Adipocyte (in vitro differentiated cells): Measurements from ENCODE around the gene FZD1.

Experiments used
- DNase-seq: peaks from one replicate; pipeline ENCODE4 v3.0.0-alpha.2; 2015; ENCODE audit warnings: low read depth
- H3K27me3 ChIP-seq: replicated peaks from 2 replicates; pipeline ENCODE4 v1.7.0; 2013; ENCODE audit warnings: mild to moderate bottlenecking, low read length, moderate library complexity; ENCODE audit not compliant: control insufficient read depth, insufficient read depth
- H3K36me3 ChIP-seq: 2 replicates; pipeline ENCODE4 v1.7.0; 2013; ENCODE audit warnings: low read length, mild to moderate bottlenecking, moderate library complexity; ENCODE audit not compliant: control insufficient read depth, insufficient read depth, severe bottlenecking
- H3K4me1 ChIP-seq: 2 replicates; pipeline ENCODE4 v1.7.0; 2013; ENCODE audit warnings: mild to moderate bottlenecking, low read length, moderate library complexity; ENCODE audit not compliant: control insufficient read depth, insufficient read depth
- H3K4me3 ChIP-seq: 2 replicates; pipeline ENCODE4 v1.7.0; 2013; ENCODE audit warnings: mild to moderate bottlenecking, low read length, moderate library complexity
- H3K9ac ChIP-seq: 2 replicates; pipeline ENCODE4 v1.7.0; 2013; ENCODE audit warnings: mild to moderate bottlenecking, low read length, moderate library complexity
- H3K9me3 ChIP-seq: 2 replicates; pipeline ENCODE4 v1.7.0; 2013; ENCODE audit warnings: mild to moderate bottlenecking, low read length, moderate library complexity; ENCODE audit not compliant: control insufficient read depth

Gene FZD1

DNA sequence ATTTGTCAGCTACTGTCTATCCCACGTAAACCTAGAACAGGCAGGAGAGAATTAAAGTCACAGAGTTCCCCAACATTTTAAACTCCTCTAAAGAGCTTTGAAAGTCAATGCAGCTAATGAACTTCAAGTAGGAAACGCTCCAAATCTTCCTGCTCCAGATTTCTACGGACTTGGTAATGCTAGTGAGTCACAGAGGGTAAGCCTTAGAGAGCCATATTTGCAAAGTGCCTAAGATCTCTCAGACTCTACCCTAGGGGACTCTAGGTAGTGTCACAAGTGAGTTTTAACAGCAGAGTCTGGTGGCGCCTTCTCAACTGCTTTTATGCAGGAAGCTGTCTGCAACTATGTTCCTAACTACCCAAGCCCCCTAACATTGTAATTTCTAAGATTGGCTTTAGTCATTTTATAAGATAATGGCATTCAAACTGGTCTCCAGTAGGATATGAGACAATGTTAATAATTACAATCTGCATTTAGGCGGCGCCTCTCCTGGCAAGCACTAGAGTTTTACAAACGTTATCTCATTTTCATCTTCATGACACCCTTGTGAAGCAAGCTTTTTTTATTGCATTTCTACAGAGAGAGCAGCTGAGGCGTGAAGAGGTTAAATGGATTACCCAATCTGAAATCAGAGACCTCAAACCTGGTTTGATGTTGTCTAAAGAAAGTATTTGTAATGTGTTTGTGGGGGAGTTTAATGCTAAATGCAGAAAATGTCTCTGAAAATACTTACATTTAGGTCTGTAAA is 22.0 kb upstream of the FZD1 start:
- peak; percentile 79 for DNase-seq
- H3K36me3 ChIP-seq, result no peaks in the 10 kb centered on the region
- H3K9ac ChIP-seq, result peak overlapping the region; percentile 16
- no peaks in the 10 kb centered on the region for H3K27me3 ChIP-seq
- H3K4me3 ChIP-seq, result peak overlapping the region; percentile 40
- H3K4me1 ChIP-seq, result peaks cover 55% of the 10 kb centered on the region
- no peaks in the 10 kb centered on the region for H3K9me3 ChIP-seq

DNA sequence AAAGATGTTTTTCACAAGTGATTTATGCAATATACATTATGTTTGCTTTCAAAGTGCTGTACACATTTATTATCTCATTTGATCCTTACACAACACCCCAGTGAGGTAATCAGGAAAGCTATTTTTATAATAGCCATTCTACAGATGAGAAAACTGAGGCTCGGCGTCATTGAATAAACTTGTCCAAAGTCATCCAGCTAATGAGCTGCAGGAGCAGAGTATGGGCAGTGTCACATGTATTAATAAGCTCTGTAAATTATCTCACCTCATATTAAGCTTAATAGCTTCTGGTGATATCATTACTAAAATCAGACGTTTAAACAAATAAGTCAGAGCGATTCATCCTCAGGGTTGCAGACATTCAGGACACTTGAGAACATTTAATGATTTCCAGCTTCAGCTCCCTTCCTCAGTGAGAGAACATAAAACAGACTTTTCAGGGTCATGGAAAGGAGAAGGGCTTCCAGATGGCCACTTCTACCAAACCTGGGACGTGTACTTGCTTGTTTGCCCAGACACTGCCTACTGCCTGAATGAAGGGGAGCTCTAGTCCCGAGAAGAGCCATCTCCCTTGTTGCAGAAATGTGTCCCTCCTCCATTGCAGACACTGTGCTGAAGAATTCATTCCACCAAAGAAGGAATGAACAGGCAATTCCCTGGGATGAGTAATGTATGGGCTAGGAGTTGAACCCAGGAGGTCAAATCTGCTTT is 20.5 kb upstream of the FZD1 start:
- H3K4me3 ChIP-seq, result peak overlapping the region; percentile 21
- H3K9me3 ChIP-seq, result no peaks in the 10 kb centered on the region
- H3K4me1 ChIP-seq, result peaks cover 56% of the 10 kb centered on the region
- H3K27me3 ChIP-seq, result no peaks in the 10 kb centered on the region
- DNase-seq, result peak; percentile 78
- H3K9ac ChIP-seq, result no peak overlapping the region
- H3K36me3 ChIP-seq, result no peaks in the 10 kb centered on the region

- Histone ChIP-seq H3K4me1 (peaks cover 40% of the 10 kb centered on the region), H3K9me3 (no peaks in the 10 kb centered on the region), H3K4me3 (no peak overlapping the region), H3K36me3 (no peaks in the 10 kb centered on the region), H3K27me3 (no peaks in the 10 kb centered on the region), H3K9ac (no peak overlapping the region)
- DNase-seq, result no peak
Measured at GRCh38 chr7:91247500-91247899, 16.7 kb upstream of the FZD1 start.

DNA sequence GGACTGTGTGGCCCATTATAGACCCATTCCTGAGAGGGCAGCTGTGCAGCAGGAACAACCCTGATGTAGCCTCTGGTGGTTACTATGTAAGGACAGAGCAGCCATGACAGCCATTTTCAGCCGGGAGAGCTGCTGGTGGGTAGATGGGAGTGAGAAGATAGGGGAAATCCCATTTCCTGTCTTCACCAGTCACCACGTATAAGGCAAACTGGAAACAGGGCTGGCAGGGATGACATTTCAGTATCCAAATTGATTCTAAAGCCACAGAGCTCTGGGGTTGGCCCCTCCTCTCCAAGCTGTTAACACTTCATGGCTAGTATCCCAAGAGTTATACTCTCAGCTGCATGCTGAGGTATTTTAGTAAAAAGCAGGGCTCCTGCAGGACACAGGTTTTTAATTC is 15.2 kb upstream of the FZD1 start:
- Histone ChIP-seq H3K36me3 (no peaks in the 10 kb centered on the region), H3K9me3 (no peaks in the 10 kb centered on the region), H3K27me3 (no peaks in the 10 kb centered on the region), H3K9ac (peak overlapping the region; percentile 19), H3K4me3 (no peak overlapping the region), H3K4me1 (peaks cover 25% of the 10 kb centered on the region)
- peak; percentile 22 for DNase-seq

- Histone ChIP-seq H3K36me3 (no peaks in the 10 kb centered on the region), H3K27me3 (no peaks in the 10 kb centered on the region), H3K4me3 (no peak overlapping the region), H3K9me3 (no peaks in the 10 kb centered on the region), H3K9ac (peak overlapping the region; percentile 19), H3K4me1 (peaks cover 22% of the 10 kb centered on the region)
- DNase-seq, result peak; percentile 90
Measured at GRCh38 chr7:91249506-91250233, 14.6 kb upstream of the FZD1 start.

GRCh38 chr7:91250706-91251105 is 13.5 kb upstream of the FZD1 start:
- peaks cover 22% of the 10 kb centered on the region for H3K4me1 ChIP-seq
- no peaks in the 10 kb centered on the region for H3K9me3 ChIP-seq
- no peak overlapping the region for H3K9ac ChIP-seq
- H3K27me3 ChIP-seq, result no peaks in the 10 kb centered on the region
- no peak overlapping the region for H3K4me3 ChIP-seq
- no peak for DNase-seq
- H3K36me3 ChIP-seq, result no peaks in the 10 kb centered on the region

- DNase-seq, result peak; percentile 26
- Histone ChIP-seq H3K9ac (no peak overlapping the region), H3K4me3 (no peak overlapping the region), H3K36me3 (no peaks in the 10 kb centered on the region), H3K27me3 (no peaks in the 10 kb centered on the region), H3K4me1 (peaks cover 22% of the 10 kb centered on the region), H3K9me3 (peaks cover 8% of the 10 kb centered on the region)
Measured at GRCh38 chr7:91251877-91252276, 12.4 kb upstream of the FZD1 start.

- Histone ChIP-seq H3K4me3 (peak overlapping the region; percentile 92), H3K27me3 (no peaks in the 10 kb centered on the region), H3K4me1 (peaks cover 32% of the 10 kb centered on the region), H3K9ac (peak overlapping the region; percentile 90), H3K36me3 (no peaks in the 10 kb centered on the region), H3K9me3 (no peaks in the 10 kb centered on the region)
- DNase-seq, result peak; percentile 76
Measured at GRCh38 chr7:91263384-91264045, 718 bp upstream of the FZD1 start.

DNA sequence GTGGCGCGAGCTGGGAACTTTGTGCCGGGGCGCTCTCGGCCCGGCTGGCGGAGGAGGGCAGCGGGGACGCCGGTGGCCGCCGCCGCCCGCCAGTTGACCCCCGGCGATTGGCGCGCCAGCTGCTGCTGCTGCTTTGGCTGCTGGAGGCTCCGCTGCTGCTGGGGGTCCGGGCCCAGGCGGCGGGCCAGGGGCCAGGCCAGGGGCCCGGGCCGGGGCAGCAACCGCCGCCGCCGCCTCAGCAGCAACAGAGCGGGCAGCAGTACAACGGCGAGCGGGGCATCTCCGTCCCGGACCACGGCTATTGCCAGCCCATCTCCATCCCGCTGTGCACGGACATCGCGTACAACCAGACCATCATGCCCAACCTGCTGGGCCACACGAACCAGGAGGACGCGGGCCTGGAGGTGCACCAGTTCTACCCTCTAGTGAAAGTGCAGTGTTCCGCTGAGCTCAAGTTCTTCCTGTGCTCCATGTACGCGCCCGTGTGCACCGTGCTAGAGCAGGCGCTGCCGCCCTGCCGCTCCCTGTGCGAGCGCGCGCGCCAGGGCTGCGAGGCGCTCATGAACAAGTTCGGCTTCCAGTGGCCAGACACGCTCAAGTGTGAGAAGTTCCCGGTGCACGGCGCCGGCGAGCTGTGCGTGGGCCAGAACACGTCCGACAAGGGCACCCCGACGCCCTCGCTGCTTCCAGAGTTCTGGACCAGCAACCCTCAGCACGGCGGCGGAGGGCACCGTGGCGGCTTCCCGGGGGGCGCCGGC is 870 bp downstream of the FZD1 start:
- H3K4me1 ChIP-seq, result peaks cover 32% of the 10 kb centered on the region
- DNase-seq, result peak; percentile 78
- no peaks in the 10 kb centered on the region for H3K27me3 ChIP-seq
- H3K9ac ChIP-seq, result peak overlapping the region; percentile 90
- H3K9me3 ChIP-seq, result no peaks in the 10 kb centered on the region
- peak overlapping the region; percentile 92 for H3K4me3 ChIP-seq
- no peaks in the 10 kb centered on the region for H3K36me3 ChIP-seq

DNA sequence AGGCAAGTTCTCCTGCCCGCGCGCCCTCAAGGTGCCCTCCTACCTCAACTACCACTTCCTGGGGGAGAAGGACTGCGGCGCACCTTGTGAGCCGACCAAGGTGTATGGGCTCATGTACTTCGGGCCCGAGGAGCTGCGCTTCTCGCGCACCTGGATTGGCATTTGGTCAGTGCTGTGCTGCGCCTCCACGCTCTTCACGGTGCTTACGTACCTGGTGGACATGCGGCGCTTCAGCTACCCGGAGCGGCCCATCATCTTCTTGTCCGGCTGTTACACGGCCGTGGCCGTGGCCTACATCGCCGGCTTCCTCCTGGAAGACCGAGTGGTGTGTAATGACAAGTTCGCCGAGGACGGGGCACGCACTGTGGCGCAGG is 1.4 kb downstream of the FZD1 start:
- DNase-seq, result peak; percentile 52
- Histone ChIP-seq H3K9me3 (no peaks in the 10 kb centered on the region), H3K4me3 (peak overlapping the region; percentile 92), H3K9ac (peak overlapping the region; percentile 90), H3K27me3 (no peaks in the 10 kb centered on the region), H3K36me3 (no peaks in the 10 kb centered on the region), H3K4me1 (peaks cover 32% of the 10 kb centered on the region)
